ENCODE data around the gene STK24.

STK24 gene

DNA sequence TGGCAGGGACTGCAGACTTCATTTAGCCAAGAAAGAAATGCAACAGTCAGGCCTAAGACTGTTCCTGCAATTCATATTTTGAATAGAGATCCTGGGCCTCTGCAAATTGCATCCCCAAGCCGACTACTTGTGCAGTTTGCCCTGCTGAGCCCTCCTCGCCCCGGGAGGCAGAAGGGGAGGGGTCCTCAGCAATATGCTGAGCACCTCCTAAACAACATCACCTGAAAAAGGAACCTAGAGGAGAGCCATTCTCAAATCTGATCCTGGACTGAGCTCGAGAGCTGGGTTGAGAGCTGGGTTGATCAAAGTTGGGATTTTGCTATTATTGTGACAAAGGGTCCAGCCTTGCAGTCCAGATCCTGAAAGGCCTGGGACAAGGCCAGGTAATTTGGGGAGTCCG is 129.8 kb downstream of the STK24 start:
- no peaks in the 10 kb centered on the region; the same call in none of the 2 replicates for H3K36me3 ChIP-seq (replicated peaks; ENCODE audit: insufficient read depth, low read length)
- no peaks in the 10 kb centered on the region for H3K4me1 ChIP-seq (ENCODE audit: low read length)
- 0 out of 2 replicates have a peak, but pooled peaks cover 5% of the 10 kb centered on the region for H3K79me2 ChIP-seq (ENCODE audit: low read length)
- H2AFZ ChIP-seq (ENCODE audit: low read length), result no peak overlapping the region
- H4K20me1 ChIP-seq (ENCODE audit: insufficient read depth, low read length), result no peaks in the 10 kb centered on the region
- H3K4me2 ChIP-seq (ENCODE audit: low read depth, low read length), result no peak overlapping the region
- no peaks in the 10 kb centered on the region for H3K9me2 ChIP-seq (replicated peaks; ENCODE audit: insufficient read depth, low read length)
- H3K27me3 ChIP-seq (replicated peaks; ENCODE audit: insufficient read depth, low read length), result no peaks in the 10 kb centered on the region
- no peak overlapping the region for H3K4me3 ChIP-seq (ENCODE audit: low read length)
- no peak overlapping the region for H3K27ac ChIP-seq (ENCODE audit: low read length)
- no peaks in the 10 kb centered on the region for H3K9me3 ChIP-seq (replicated peaks; ENCODE audit: insufficient read depth, low read length)
- no peaks in the 10 kb centered on the region for H3F3A ChIP-seq (ENCODE audit: insufficient read depth, low read length)
- TF ChIP-seq EZH2phosphoT487 (IDR thresholded peaks at IDR 0.05; ENCODE audit: low read length), result no peak
- TF ChIP-seq EZH2 (optimal IDR thresholded peaks at IDR 0.05; ENCODE audit: low read depth, low read length), result no peak
- TF ChIP-seq, protein P1, sequence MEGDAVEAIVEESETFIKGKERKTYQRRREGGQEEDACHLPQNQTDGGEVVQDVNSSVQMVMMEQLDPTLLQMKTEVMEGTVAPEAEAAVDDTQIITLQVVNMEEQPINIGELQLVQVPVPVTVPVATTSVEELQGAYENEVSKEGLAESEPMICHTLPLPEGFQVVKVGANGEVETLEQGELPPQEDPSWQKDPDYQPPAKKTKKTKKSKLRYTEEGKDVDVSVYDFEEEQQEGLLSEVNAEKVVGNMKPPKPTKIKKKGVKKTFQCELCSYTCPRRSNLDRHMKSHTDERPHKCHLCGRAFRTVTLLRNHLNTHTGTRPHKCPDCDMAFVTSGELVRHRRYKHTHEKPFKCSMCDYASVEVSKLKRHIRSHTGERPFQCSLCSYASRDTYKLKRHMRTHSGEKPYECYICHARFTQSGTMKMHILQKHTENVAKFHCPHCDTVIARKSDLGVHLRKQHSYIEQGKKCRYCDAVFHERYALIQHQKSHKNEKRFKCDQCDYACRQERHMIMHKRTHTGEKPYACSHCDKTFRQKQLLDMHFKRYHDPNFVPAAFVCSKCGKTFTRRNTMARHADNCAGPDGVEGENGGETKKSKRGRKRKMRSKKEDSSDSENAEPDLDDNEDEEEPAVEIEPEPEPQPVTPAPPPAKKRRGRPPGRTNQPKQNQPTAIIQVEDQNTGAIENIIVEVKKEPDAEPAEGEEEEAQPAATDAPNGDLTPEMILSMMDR (IDR thresholded peaks at IDR 0.05; ENCODE audit: low read length), result no peak
- DNase-seq, result no peak
- H3K9ac ChIP-seq (ENCODE audit: low read length), result no peak overlapping the region

GRCh38 chr13:98446234-98446621 is 130.7 kb downstream of the STK24 start:
- no peaks in the 10 kb centered on the region for H3K79me2 ChIP-seq (ENCODE audit: low read length)
- H3K27ac ChIP-seq (ENCODE audit: low read length), result no peak overlapping the region
- no peak for TF ChIP-seq EZH2phosphoT487 (IDR thresholded peaks at IDR 0.05; ENCODE audit: low read length)
- TF ChIP-seq, protein P1 (IDR thresholded peaks at IDR 0.05; ENCODE audit: low read length), result no peak
- TF ChIP-seq EZH2 (optimal IDR thresholded peaks at IDR 0.05; ENCODE audit: low read depth, low read length), result no peak
- H3K4me3 ChIP-seq (ENCODE audit: low read length), result no peak overlapping the region
- DNase-seq, result no peak
- no peaks in the 10 kb centered on the region; the same call in 1 of the 2 replicates for H3K36me3 ChIP-seq (replicated peaks; ENCODE audit: insufficient read depth, low read length)
- H3K9ac ChIP-seq (ENCODE audit: low read length), result no peak overlapping the region
- no peaks in the 10 kb centered on the region for H3F3A ChIP-seq (ENCODE audit: insufficient read depth, low read length)
- no peaks in the 10 kb centered on the region for H3K9me3 ChIP-seq (replicated peaks; ENCODE audit: insufficient read depth, low read length)
- H3K4me1 ChIP-seq (ENCODE audit: low read length), result no peaks in the 10 kb centered on the region
- no peak overlapping the region for H2AFZ ChIP-seq (ENCODE audit: low read length)
- no peak overlapping the region for H3K4me2 ChIP-seq (ENCODE audit: low read depth, low read length)
- no peaks in the 10 kb centered on the region for H3K27me3 ChIP-seq (replicated peaks; ENCODE audit: insufficient read depth, low read length)
- H4K20me1 ChIP-seq (ENCODE audit: insufficient read depth, low read length), result no peaks in the 10 kb centered on the region
- H3K9me2 ChIP-seq (replicated peaks; ENCODE audit: insufficient read depth, low read length), result no peaks in the 10 kb centered on the region

DNA sequence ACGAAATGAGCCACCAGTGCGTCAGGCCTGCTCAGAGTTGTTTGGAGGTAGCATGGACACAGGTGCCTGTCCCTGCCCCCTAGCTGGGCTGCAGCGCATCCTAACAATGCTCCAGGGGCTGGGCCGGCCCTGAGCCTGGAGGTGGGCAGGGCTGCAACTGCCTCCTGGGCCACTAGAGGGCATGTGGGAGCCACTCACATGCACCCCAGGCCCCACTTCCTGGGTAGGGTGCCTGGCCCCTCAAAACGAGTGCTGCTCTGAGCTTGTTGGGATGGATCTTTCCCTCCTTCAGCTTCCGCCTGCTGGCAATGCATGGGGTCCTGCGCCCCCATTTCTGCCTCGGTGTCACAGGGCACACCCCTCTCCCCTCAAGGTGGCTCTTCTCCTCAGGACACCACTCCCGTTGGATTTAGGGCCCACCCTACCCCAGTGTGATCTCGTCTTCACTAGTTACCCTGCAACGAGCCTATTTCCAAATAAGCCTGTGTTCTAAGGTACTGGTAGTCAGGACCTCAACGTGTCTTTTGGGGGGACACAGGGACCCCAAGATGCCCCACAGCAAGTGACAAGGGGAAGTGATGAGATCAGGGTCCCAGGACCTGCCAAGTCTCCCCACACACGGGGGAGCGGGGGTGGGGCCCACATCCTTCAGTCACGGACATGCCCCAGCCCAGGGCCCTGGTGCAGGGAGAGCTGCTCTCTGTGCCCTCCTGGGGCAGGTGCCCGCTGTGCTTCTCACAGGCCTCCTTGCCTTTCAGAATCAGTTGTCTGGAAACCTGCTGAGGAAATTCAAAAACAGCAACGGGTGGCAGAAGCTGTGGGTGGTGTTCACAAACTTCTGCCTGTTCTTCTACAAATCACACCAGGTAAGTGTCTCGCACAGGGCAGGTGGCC is 131.3 kb downstream of the STK24 start:
- no peak overlapping the region for H3K27ac ChIP-seq (ENCODE audit: low read length)
- no peaks in the 10 kb centered on the region for H3K4me1 ChIP-seq (ENCODE audit: low read length)
- no peaks in the 10 kb centered on the region for H3K9me3 ChIP-seq (replicated peaks; ENCODE audit: insufficient read depth, low read length)
- no peaks in the 10 kb centered on the region for H3K79me2 ChIP-seq (ENCODE audit: low read length)
- H3K9me2 ChIP-seq (replicated peaks; ENCODE audit: insufficient read depth, low read length), result no peaks in the 10 kb centered on the region
- H3K4me3 ChIP-seq (ENCODE audit: low read length), result no peak overlapping the region
- no peak overlapping the region for H3K9ac ChIP-seq (ENCODE audit: low read length)
- no peaks in the 10 kb centered on the region for H3F3A ChIP-seq (ENCODE audit: insufficient read depth, low read length)
- no peak overlapping the region for H2AFZ ChIP-seq (ENCODE audit: low read length)
- no peaks in the 10 kb centered on the region for H3K27me3 ChIP-seq (replicated peaks; ENCODE audit: insufficient read depth, low read length)
- peak; percentile 49 for DNase-seq
- no peak for TF ChIP-seq EZH2 (optimal IDR thresholded peaks at IDR 0.05; ENCODE audit: low read depth, low read length)
- TF ChIP-seq EZH2phosphoT487 (IDR thresholded peaks at IDR 0.05; ENCODE audit: low read length), result no peak
- TF ChIP-seq, protein P1 (IDR thresholded peaks at IDR 0.05; ENCODE audit: low read length), result peak; percentile 94
- no peaks in the 10 kb centered on the region for H4K20me1 ChIP-seq (ENCODE audit: insufficient read depth, low read length)
- 0 out of 2 replicates have a peak overlapping the region, but pooled peaks have one; percentile 5 for H3K4me2 ChIP-seq (ENCODE audit: low read depth, low read length)
- no peaks in the 10 kb centered on the region; the same call in 1 of the 2 replicates for H3K36me3 ChIP-seq (replicated peaks; ENCODE audit: insufficient read depth, low read length)

Measured in MM.1S (cell line).